Kidney epithelial cell (primary cell): Measurements from ENCODE around the gene SYVN1. TPM values are rescaled to one million over a fixed set of nuclear protein-coding genes. Genes with fewer than 3 reads are reported as not detected.

Experiments used
- DNase-seq: peaks from one replicate; pipeline ENCODE4 v3.0.0-alpha.2; 2010; ENCODE audit warnings: low read depth
- H3K27me3 ChIP-seq: 2 replicates; pipeline ENCODE4 v1.6.0; 2011; ENCODE audit warnings: low read length; ENCODE audit not compliant: control insufficient read depth, insufficient read depth
- H3K36me3 ChIP-seq: 2 replicates; pipeline ENCODE4 v1.5.1; 2011; ENCODE audit warnings: low read length; ENCODE audit not compliant: control insufficient read depth, insufficient read depth
- H3K4me3 ChIP-seq: 2 replicates; pipeline ENCODE4 v1.5.1; 2011; ENCODE audit warnings: low read depth, mild to moderate bottlenecking, control low read depth, low read length
- CTCF ChIP-seq: IDR thresholded peaks from 2 replicates; pipeline ENCODE4 v1.5.1; 2011; ENCODE audit warnings: mild to moderate bottlenecking, moderate library complexity, low read length, control low read depth, inconsistent platforms; ENCODE audit not compliant: insufficient read depth, poor library complexity, severe bottlenecking
- total RNA-seq: library from RNA; depleted of rRNA; stranded (reverse); fragments of >200 nt; gene quantifications from 2 replicates; pipeline ENCODE4 v1.2.3, GENCODE V29; 2015

Gene SYVN1
- total RNA-seq, 1 donor from 2014 or later = 31.0 TPM

- Histone ChIP-seq H3K27me3 (no peaks in the 10 kb centered on the region), H3K4me3 (no peak overlapping the region), H3K36me3 (no peaks in the 10 kb centered on the region)
- TF ChIP-seq CTCF = no peak
- DNase-seq = no peak
Measured at GRCh38 chr11:65172600-65172999, 38.3 kb upstream of the SYVN1 start.

DNA sequence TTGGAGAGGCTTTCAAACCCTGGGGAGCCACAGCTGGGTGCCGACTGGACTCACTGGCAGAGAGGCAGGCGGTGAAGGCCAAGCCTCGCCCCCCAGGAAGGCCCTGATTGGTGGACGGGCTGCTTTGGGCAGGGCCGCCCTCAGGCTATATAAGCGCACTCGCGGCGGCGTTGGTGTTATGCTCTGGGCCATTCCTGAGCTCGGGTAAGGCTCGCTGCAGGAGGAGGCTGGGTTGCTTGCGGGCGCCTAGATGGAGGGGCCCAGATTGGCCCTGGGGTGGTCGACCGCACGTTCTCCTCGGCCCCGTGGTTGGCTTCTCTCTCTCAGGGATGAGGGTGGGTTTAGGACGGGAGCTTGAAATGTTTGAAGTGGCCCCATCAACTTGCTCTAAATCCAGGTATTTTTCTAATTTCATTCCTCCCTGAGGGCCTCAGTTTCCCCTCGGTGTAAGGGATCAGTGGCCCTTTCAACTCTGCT, 35.8 kb upstream of the SYVN1 start, which contains the start of gene SPDYC:
Gene SPDYC, plus strand, starts transcription at position 176 of the 477 bp plus-strand sequence. CDS start 1,125 bp downstream, outside the sequence.
- TF ChIP-seq CTCF = no peak
- no peak within 1 kb of the TSS for H3K4me3 ChIP-seq
- no peaks in the 10 kb centered on the region for H3K36me3 ChIP-seq
- H3K27me3 ChIP-seq = no peaks in the 10 kb centered on the region
- DNase-seq = no peak

GRCh38 chr11:65169164-65169641, 34.9 kb upstream of the SYVN1 start:
- H3K36me3 ChIP-seq = no peaks in the 10 kb centered on the region
- TF ChIP-seq CTCF = no peak
- H3K4me3 ChIP-seq = no peak overlapping the region
- DNase-seq = no peak
- no peaks in the 10 kb centered on the region for H3K27me3 ChIP-seq

DNA sequence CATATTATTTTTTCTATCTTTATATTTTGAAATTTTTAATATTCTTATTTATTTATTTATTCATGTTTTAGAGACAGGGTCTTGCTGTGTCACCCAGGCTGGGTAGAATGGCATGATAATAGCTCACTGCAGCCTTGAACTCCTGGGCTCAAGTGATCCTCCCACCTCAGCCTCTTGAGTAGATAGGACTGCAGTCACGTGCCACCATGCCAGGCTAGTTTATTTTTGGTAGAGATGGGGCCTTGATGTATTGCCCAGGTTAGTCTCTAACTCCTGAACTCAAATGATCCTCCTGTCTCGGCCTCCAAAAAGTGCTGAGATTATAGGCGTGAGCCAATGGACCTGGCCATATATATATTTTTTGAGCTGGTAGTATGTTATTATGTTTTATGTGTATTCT, 33.3 kb upstream of the SYVN1 start:
- no peak for TF ChIP-seq CTCF
- no peaks in the 10 kb centered on the region for H3K36me3 ChIP-seq
- DNase-seq = no peak
- no peaks in the 10 kb centered on the region for H3K27me3 ChIP-seq
- no peak overlapping the region for H3K4me3 ChIP-seq

DNA sequence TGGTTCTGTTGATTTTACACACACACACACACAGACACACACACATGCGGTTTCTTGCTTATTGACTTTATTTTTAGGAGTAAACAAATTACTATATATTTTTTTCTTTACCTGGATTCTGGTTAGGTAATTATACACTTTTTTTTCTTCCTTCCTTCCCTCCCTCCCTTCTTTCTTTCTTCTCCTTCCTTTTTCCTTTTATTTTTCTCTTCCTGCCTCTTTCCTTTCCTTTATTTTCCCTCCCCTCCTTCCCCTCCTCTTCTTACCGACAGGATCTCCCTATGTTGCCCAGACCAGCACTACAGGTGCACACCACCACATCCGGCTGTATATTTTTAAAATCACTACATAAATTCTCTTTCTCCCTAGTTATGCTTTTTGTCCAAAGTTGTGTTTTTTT, 32.6 kb upstream of the SYVN1 start:
- no peak for TF ChIP-seq CTCF

GRCh38 chr11:65165410-65166317, 31.3 kb upstream of the SYVN1 start:
- no peak for DNase-seq
- H3K4me3 ChIP-seq = no peak overlapping the region

More for the DNA sequence above, 32.6 kb upstream of the SYVN1 start:
- no peaks in the 10 kb centered on the region for H3K36me3 ChIP-seq
- H3K27me3 ChIP-seq = no peaks in the 10 kb centered on the region
- no peak overlapping the region for H3K4me3 ChIP-seq
- no peak for DNase-seq

More at GRCh38 chr11:65165410-65166317, 31.3 kb upstream of the SYVN1 start:
- Histone ChIP-seq H3K36me3 (no peaks in the 10 kb centered on the region), H3K27me3 (no peaks in the 10 kb centered on the region)
- TF ChIP-seq CTCF = no peak
